ENCODE measurements around the gene CELSR1. TPM values are rescaled to one million over a fixed set of nuclear protein-coding genes. Genes with fewer than 3 reads are reported as not detected.
"Not testable (repeated sequence)": the region's sequence is repeated elsewhere in the genome, so short reads cannot be mapped to it uniquely, and the experiment has no call there.

CELSR1 gene
- total RNA-seq, 1 donor from 2014 or later: 0.73 TPM

GRCh38 chr22:46328797-46329196, 208.6 kb downstream of the CELSR1 start:
- no peak for DNase-seq (ENCODE audit: low read depth, low spot score)

GRCh38 chr22:46327691-46328465, 209.5 kb downstream of the CELSR1 start:
- no peak for DNase-seq (ENCODE audit: low read depth, low spot score)

GRCh38 chr22:46326066-46326680, 211.2 kb downstream of the CELSR1 start:
- DNase-seq (ENCODE audit: low read depth, low spot score): no peak

- DNase-seq (ENCODE audit: low read depth, low spot score): no peak
These were observed 214.3 kb downstream of the CELSR1 start for GRCh38 chr22:46323162-46323561.

GRCh38 chr22:46322711-46323110, 214.7 kb downstream of the CELSR1 start:
- DNase-seq (ENCODE audit: low read depth, low spot score): no peak

GRCh38 chr22:46320716-46321386, 216.6 kb downstream of the CELSR1 start:
- no peak for DNase-seq (ENCODE audit: low read depth, low spot score)

- no peak for DNase-seq (ENCODE audit: low read depth, low spot score)
These were observed 217.2 kb downstream of the CELSR1 start for GRCh38 chr22:46320166-46320710.

- DNase-seq (ENCODE audit: low read depth, low spot score): no peak
These were observed 218.1 kb downstream of the CELSR1 start for GRCh38 chr22:46319319-46319718.

- no peak for DNase-seq (ENCODE audit: low read depth, low spot score)
These were observed 218.8 kb downstream of the CELSR1 start for GRCh38 chr22:46318576-46318975.

GRCh38 chr22:46317646-46318045, 219.8 kb downstream of the CELSR1 start:
- no peak for DNase-seq (ENCODE audit: low read depth, low spot score)

- DNase-seq (ENCODE audit: low read depth, low spot score): no peak
These were observed 221.4 kb downstream of the CELSR1 start for GRCh38 chr22:46315976-46316375.

- DNase-seq (ENCODE audit: low read depth, low spot score): not testable (repeated sequence)
These were observed 224.6 kb downstream of the CELSR1 start for GRCh38 chr22:46312848-46313247.

- no peak for DNase-seq (ENCODE audit: low read depth, low spot score)
These were observed 225.4 kb downstream of the CELSR1 start for GRCh38 chr22:46312056-46312455.

Other genes starting within 250 kb of the CELSR1 start
- 8.6 and 15.4 TPM in 2 replicates for gene GTSE1, start 240.8 kb downstream of the CELSR1 start, total RNA-seq
- gene TRMU, start 201.9 kb downstream of the CELSR1 start, total RNA-seq: 28.4 and 37.5 TPM in 2 replicates
- 21.0 and 21.3 TPM in 2 replicates for gene GRAMD4, start 82.8 kb upstream of the CELSR1 start, total RNA-seq
- 101 and 103 TPM in 2 replicates for gene CERK, start 200.6 kb upstream of the CELSR1 start, total RNA-seq
- 16.0 and 17.4 TPM in 2 replicates for gene TBC1D22A, start 225.0 kb upstream of the CELSR1 start, total RNA-seq